HL-60 (cell line): ENCODE data around the gene GAK.

ENCODE experiments used
- GABPA ChIP-seq: IDR thresholded peaks from 2 replicates; pipeline ENCODE4 v1.6.1; 2012; ENCODE audit warnings: low read depth
- POLR2AphosphoS5 ChIP-seq: IDR thresholded peaks from 2 replicates; pipeline ENCODE4 v1.6.1; 2012; ENCODE audit warnings: low read depth
- SPI1 ChIP-seq: IDR thresholded peaks from 2 replicates; pipeline ENCODE4 v1.6.1; 2012; ENCODE audit warnings: low read depth, mild to moderate bottlenecking, borderline replicate concordance
- TF ChIP-seq, protein P1 (sequence below): IDR thresholded peaks from one replicate; pipeline ENCODE4 v1.5.1; 2011; ENCODE audit warnings: low read length, control low read depth, inconsistent platforms; ENCODE audit not compliant: insufficient read depth
- TF ChIP-seq, protein P2 (sequence below): IDR thresholded peaks from 2 replicates; pipeline ENCODE4 v1.6.1; 2012; ENCODE audit warnings: low read depth; ENCODE audit not compliant: insufficient replicate concordance

DNA sequence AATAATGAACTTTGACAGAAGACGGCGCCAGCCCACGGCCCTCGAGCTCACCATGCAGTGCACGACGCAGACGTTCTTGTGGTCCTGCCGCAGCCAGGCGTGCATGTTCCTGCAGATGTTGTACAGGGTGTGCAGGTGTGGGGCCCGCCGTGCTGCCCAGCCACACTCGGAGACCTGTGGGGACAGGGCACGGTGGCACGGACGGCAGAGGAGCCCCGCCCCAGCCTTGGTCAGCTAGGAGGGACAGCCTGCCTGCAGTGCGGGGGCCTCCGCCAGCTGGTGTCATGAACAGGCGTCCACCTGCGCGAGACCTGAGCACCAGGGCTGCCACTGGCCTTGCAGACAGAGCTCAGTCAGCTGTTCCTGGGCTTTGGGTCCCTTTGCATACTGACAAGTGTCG lies 49.5 kb downstream of the GAK start:
- TF ChIP-seq, protein P1, sequence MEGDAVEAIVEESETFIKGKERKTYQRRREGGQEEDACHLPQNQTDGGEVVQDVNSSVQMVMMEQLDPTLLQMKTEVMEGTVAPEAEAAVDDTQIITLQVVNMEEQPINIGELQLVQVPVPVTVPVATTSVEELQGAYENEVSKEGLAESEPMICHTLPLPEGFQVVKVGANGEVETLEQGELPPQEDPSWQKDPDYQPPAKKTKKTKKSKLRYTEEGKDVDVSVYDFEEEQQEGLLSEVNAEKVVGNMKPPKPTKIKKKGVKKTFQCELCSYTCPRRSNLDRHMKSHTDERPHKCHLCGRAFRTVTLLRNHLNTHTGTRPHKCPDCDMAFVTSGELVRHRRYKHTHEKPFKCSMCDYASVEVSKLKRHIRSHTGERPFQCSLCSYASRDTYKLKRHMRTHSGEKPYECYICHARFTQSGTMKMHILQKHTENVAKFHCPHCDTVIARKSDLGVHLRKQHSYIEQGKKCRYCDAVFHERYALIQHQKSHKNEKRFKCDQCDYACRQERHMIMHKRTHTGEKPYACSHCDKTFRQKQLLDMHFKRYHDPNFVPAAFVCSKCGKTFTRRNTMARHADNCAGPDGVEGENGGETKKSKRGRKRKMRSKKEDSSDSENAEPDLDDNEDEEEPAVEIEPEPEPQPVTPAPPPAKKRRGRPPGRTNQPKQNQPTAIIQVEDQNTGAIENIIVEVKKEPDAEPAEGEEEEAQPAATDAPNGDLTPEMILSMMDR = no peak
- TF ChIP-seq POLR2AphosphoS5 (no peak), SPI1 (no peak), GABPA (no peak)
- TF ChIP-seq, protein P2, sequence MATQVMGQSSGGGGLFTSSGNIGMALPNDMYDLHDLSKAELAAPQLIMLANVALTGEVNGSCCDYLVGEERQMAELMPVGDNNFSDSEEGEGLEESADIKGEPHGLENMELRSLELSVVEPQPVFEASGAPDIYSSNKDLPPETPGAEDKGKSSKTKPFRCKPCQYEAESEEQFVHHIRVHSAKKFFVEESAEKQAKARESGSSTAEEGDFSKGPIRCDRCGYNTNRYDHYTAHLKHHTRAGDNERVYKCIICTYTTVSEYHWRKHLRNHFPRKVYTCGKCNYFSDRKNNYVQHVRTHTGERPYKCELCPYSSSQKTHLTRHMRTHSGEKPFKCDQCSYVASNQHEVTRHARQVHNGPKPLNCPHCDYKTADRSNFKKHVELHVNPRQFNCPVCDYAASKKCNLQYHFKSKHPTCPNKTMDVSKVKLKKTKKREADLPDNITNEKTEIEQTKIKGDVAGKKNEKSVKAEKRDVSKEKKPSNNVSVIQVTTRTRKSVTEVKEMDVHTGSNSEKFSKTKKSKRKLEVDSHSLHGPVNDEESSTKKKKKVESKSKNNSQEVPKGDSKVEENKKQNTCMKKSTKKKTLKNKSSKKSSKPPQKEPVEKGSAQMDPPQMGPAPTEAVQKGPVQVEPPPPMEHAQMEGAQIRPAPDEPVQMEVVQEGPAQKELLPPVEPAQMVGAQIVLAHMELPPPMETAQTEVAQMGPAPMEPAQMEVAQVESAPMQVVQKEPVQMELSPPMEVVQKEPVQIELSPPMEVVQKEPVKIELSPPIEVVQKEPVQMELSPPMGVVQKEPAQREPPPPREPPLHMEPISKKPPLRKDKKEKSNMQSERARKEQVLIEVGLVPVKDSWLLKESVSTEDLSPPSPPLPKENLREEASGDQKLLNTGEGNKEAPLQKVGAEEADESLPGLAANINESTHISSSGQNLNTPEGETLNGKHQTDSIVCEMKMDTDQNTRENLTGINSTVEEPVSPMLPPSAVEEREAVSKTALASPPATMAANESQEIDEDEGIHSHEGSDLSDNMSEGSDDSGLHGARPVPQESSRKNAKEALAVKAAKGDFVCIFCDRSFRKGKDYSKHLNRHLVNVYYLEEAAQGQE = no peak
